Skeletal muscle tissue (tissue), 4 donors: ENCODE data around the gene TSPAN12. TPM values are rescaled to one million over a fixed set of nuclear protein-coding genes. Genes with fewer than 3 reads are reported as not detected.

Source experiments
- H3K27ac ChIP-seq: one replicate; pipeline ENCODE4 v1.7.0; 2013; ENCODE audit warnings: mild to moderate bottlenecking, low read depth, low read length, inconsistent platforms
- H3K27me3 ChIP-seq, 3 donors: one replicate each; pipeline ENCODE4 v1.7.0; 2013; ENCODE audit warnings: low read length in 3 of 3; ENCODE audit not compliant: control insufficient read depth in 3 of 3, insufficient read depth in 3 of 3
- H3K36me3 ChIP-seq, 3 donors: one replicate each; pipeline ENCODE4 v1.7.0; 2013; ENCODE audit warnings: low read length in 3 of 3; ENCODE audit not compliant: control insufficient read depth in 3 of 3, insufficient read depth in 3 of 3
- H3K4me1 ChIP-seq, 3 donors: one replicate each; pipeline ENCODE4 v1.7.0; 2013; ENCODE audit warnings: low read length in 3 of 3, mild to moderate bottlenecking in 3 of 3; ENCODE audit not compliant: control insufficient read depth in 3 of 3, insufficient read depth in 3 of 3
- H3K4me3 ChIP-seq, 3 donors: one replicate each; pipeline ENCODE4 v1.7.0; 2013; ENCODE audit warnings: low read length in 3 of 3
- H3K9ac ChIP-seq, 3 donors: one replicate each; pipeline ENCODE4 v1.7.0; 2013; ENCODE audit warnings: low read length in 3 of 3, mild to moderate bottlenecking in 3 of 3, moderate library complexity in 2 of 3, low read depth in 1 of 3
- H3K9me3 ChIP-seq, 3 donors: one replicate each; pipeline ENCODE4 v1.7.0; 2013; ENCODE audit warnings: low read length in 3 of 3; ENCODE audit not compliant: control insufficient read depth in 3 of 3
- total RNA-seq: library from RNA; depleted of rRNA; stranded (reverse); fragments of >200 nt; gene quantifications from one replicate; pipeline ENCODE4 v1.2.3, GENCODE V29; 2014
- donor health status: Osteomylitis.

TSPAN12 gene
- total RNA-seq, 1 donor from 2014 or later, result 33.4 TPM

GRCh38 chr7:120869700-120870099 lies 11.8 kb upstream of the TSPAN12 start:
- Histone ChIP-seq H3K9ac (no peak overlapping the region), H3K36me3 (no peaks in the 10 kb centered on the region), H3K27ac (no peak overlapping the region)

GRCh38 chr7:120867932-120868331 lies 10.0 kb upstream of the TSPAN12 start:
- Histone ChIP-seq H3K27ac (no peak overlapping the region), H3K27me3 (peaks cover 0 to 2% (median 0%) of the 10 kb centered on the region in 3 donors), H3K4me1 (no peaks in the 10 kb centered on the region), H3K9ac (no peak overlapping the region), H3K36me3 (no peaks in the 10 kb centered on the region), H3K9me3 (no peaks in the 10 kb centered on the region), H3K4me3 (no peak overlapping the region)

More at GRCh38 chr7:120869700-120870099, 11.8 kb upstream of the TSPAN12 start:
- peaks cover 0 to 2% (median 0%) of the 10 kb centered on the region in 3 donors for H3K27me3 ChIP-seq
- no peaks in the 10 kb centered on the region for H3K9me3 ChIP-seq
- no peaks in the 10 kb centered on the region for H3K4me1 ChIP-seq
- no peak overlapping the region for H3K4me3 ChIP-seq

- H3K4me3 ChIP-seq, result no peak overlapping the region
- no peaks in the 10 kb centered on the region for H3K4me1 ChIP-seq
- no peak overlapping the region for H3K27ac ChIP-seq
- H3K9me3 ChIP-seq, result no peaks in the 10 kb centered on the region
- no peaks in the 10 kb centered on the region for H3K36me3 ChIP-seq
- peaks cover 0 to 2% (median 2%) of the 10 kb centered on the region in 3 donors for H3K27me3 ChIP-seq
- no peak overlapping the region for H3K9ac ChIP-seq
These were observed 7.4 kb upstream of the TSPAN12 start for GRCh38 chr7:120865191-120865981.

GRCh38 chr7:120864141-120864900 lies 6.4 kb upstream of the TSPAN12 start:
- Histone ChIP-seq H3K27me3 (peaks cover 0 to 2% (median 2%) of the 10 kb centered on the region in 3 donors), H3K4me3 (no peak overlapping the region), H3K4me1 (no peaks in the 10 kb centered on the region), H3K9me3 (no peaks in the 10 kb centered on the region), H3K9ac (no peak overlapping the region), H3K36me3 (no peaks in the 10 kb centered on the region), H3K27ac (no peak overlapping the region)

- Histone ChIP-seq H3K9ac (no peak overlapping the region), H3K36me3 (no peaks in the 10 kb centered on the region), H3K27ac (no peak overlapping the region), H3K4me3 (no peak overlapping the region), H3K27me3 (peaks cover 0 to 2% (median 2%) of the 10 kb centered on the region in 3 donors), H3K4me1 (no peaks in the 10 kb centered on the region), H3K9me3 (no peaks in the 10 kb centered on the region)
These were observed 5.1 kb upstream of the TSPAN12 start for GRCh38 chr7:120862987-120863590.

- peaks cover 0 to 2% (median 0%) of the 10 kb centered on the region in 3 donors for H3K27me3 ChIP-seq
- H3K27ac ChIP-seq, result no peak overlapping the region
- no peaks in the 10 kb centered on the region for H3K9me3 ChIP-seq
- H3K9ac ChIP-seq, result no peak overlapping the region
- no peaks in the 10 kb centered on the region for H3K36me3 ChIP-seq
- H3K4me1 ChIP-seq, result peaks cover 7 to 8% (median 7%) of the 10 kb centered on the region in 3 donors
- H3K4me3 ChIP-seq, result no peak overlapping the region
These were observed 2.2 kb upstream of the TSPAN12 start for GRCh38 chr7:120860156-120860555.

- H3K27me3 ChIP-seq, result peaks cover 0 to 2% (median 0%) of the 10 kb centered on the region in 3 donors
These were observed 1.5 kb upstream of the TSPAN12 start for GRCh38 chr7:120859459-120859858.

GRCh38 chr7:120856621-120857352 lies 1.2 kb downstream of the TSPAN12 start:
- peaks cover 7 to 8% (median 7%) of the 10 kb centered on the region in 3 donors for H3K4me1 ChIP-seq
- no peaks in the 10 kb centered on the region for H3K9me3 ChIP-seq
- H3K9ac ChIP-seq, result peak overlapping the region; percentile 54 to 62 (median 61)
- H3K4me3 ChIP-seq, result peak overlapping the region; percentile 73 to 83 (median 83)
- no peak overlapping the region for H3K27ac ChIP-seq
- no peaks in the 10 kb centered on the region for H3K27me3 ChIP-seq
- H3K36me3 ChIP-seq, result no peaks in the 10 kb centered on the region

More at GRCh38 chr7:120859459-120859858, 1.5 kb upstream of the TSPAN12 start:
- Histone ChIP-seq H3K9ac (no peak overlapping the region), H3K4me1 (peaks cover 7 to 8% (median 7%) of the 10 kb centered on the region in 3 donors), H3K36me3 (no peaks in the 10 kb centered on the region), H3K27ac (no peak overlapping the region), H3K9me3 (no peaks in the 10 kb centered on the region), H3K4me3 (no peak overlapping the region)

- H3K27me3 ChIP-seq, result no peaks in the 10 kb centered on the region
- H3K36me3 ChIP-seq, result no peaks in the 10 kb centered on the region
- H3K27ac ChIP-seq, result no peak overlapping the region
- H3K4me1 ChIP-seq, result peaks cover 7 to 8% (median 7%) of the 10 kb centered on the region in 3 donors
- peak overlapping the region in 1 of 3 donors; percentile 62 for H3K9ac ChIP-seq
- H3K9me3 ChIP-seq, result no peaks in the 10 kb centered on the region
- H3K4me3 ChIP-seq, result peak overlapping the region in 2 of 3 donors; percentile 73 to 83
These were observed 1.7 kb downstream of the TSPAN12 start for GRCh38 chr7:120856198-120856597.
